ENCODE measurements around the gene GZMM. TPM values are rescaled to one million over a fixed set of nuclear protein-coding genes. Genes with fewer than 3 reads are reported as not detected.

The GZMM gene
- total RNA-seq, 2 donors from 2014 or later = 23.5 to 31.0 TPM

GRCh38 chr19:506404-507285 lies 37.2 kb upstream of the GZMM start:
- ATAC-seq (replicated peaks in 1 of 2) (peak; percentile 75 to 77), DNase-seq (peak; percentile 94)
- no peaks in the 10 kb centered on the region for H3K9me3 Mint-ChIP-seq
- no peaks in the 10 kb centered on the region for H3K27me3 Mint-ChIP-seq (ENCODE audit: low read depth)
- peak overlapping the region; percentile 100 for H3K27ac Mint-ChIP-seq
- peak overlapping the region; percentile 90 to 94 for H3K4me3 Mint-ChIP-seq
- no peaks in the 10 kb centered on the region for H3K36me3 Mint-ChIP-seq (ENCODE audit: insufficient read depth in 2 of 2)
- peaks cover 53% of the 10 kb centered on the region for H3K4me1 Mint-ChIP-seq (ENCODE audit: low read depth)

GRCh38 chr19:507286-508203 lies 36.3 kb upstream of the GZMM start, which contains the start of gene TPGS1:
Gene TPGS1, plus strand, starts transcription at chr19:507497. Its CDS starts 10 bp downstream, at chr19:507507.
- H3K27me3 Mint-ChIP-seq (ENCODE audit: low read depth) = no peaks in the 10 kb centered on the region
- H3K9me3 Mint-ChIP-seq = no peaks in the 10 kb centered on the region
- peaks cover 56% of the 10 kb centered on the region for H3K4me1 Mint-ChIP-seq (ENCODE audit: low read depth)
- H3K36me3 Mint-ChIP-seq (ENCODE audit: insufficient read depth in 2 of 2) = no peaks in the 10 kb centered on the region
- peak within 1 kb of the TSS; percentile 100 for H3K27ac Mint-ChIP-seq
- ATAC-seq (replicated peaks in 1 of 2) = peak; percentile 58 to 66
- DNase-seq = peak; percentile 90 to 91
- H3K4me3 Mint-ChIP-seq = peak within 1 kb of the TSS; percentile 90 to 94

- no peak for ATAC-seq (replicated peaks in 1 of 2)
- H3K4me3 Mint-ChIP-seq = peak overlapping the region; percentile 90 to 94
- no peaks in the 10 kb centered on the region for H3K36me3 Mint-ChIP-seq (ENCODE audit: insufficient read depth in 2 of 2)
- H3K27ac Mint-ChIP-seq = peak overlapping the region; percentile 37
- H3K27me3 Mint-ChIP-seq (ENCODE audit: low read depth) = no peaks in the 10 kb centered on the region
- peaks cover 53% of the 10 kb centered on the region for H3K4me1 Mint-ChIP-seq (ENCODE audit: low read depth)
- H3K9me3 Mint-ChIP-seq = no peaks in the 10 kb centered on the region
- no peak for DNase-seq
Measured at GRCh38 chr19:508204-509150, 35.4 kb upstream of the GZMM start.

GRCh38 chr19:510606-511100 lies 33.2 kb upstream of the GZMM start:
- Mint-ChIP-seq H3K9me3 (no peaks in the 10 kb centered on the region), H3K27me3 (ENCODE audit: low read depth) (no peaks in the 10 kb centered on the region), H3K27ac (peak overlapping the region; percentile 93), H3K36me3 (ENCODE audit: insufficient read depth in 2 of 2) (no peaks in the 10 kb centered on the region), H3K4me1 (ENCODE audit: low read depth) (peaks cover 49% of the 10 kb centered on the region), H3K4me3 (peak overlapping the region; percentile 91 to 93)
- peak; percentile 54 to 59 for ATAC-seq (replicated peaks in 1 of 2)
- peak; percentile 95 to 97 for DNase-seq

GRCh38 chr19:511101-511851 lies 32.6 kb upstream of the GZMM start:
- H3K9me3 Mint-ChIP-seq = no peaks in the 10 kb centered on the region
- DNase-seq (peak; percentile 78 to 80), ATAC-seq (replicated peaks in 1 of 2) (peak; percentile 43 to 53)
- peak overlapping the region; percentile 91 to 93 for H3K4me3 Mint-ChIP-seq
- peak overlapping the region; percentile 93 for H3K27ac Mint-ChIP-seq
- no peaks in the 10 kb centered on the region for H3K27me3 Mint-ChIP-seq (ENCODE audit: low read depth)
- no peaks in the 10 kb centered on the region for H3K36me3 Mint-ChIP-seq (ENCODE audit: insufficient read depth in 2 of 2)
- peaks cover 45% of the 10 kb centered on the region for H3K4me1 Mint-ChIP-seq (ENCODE audit: low read depth)

- Mint-ChIP-seq H3K4me1 (ENCODE audit: low read depth) (peaks cover 47% of the 10 kb centered on the region), H3K27ac (no peak overlapping the region), H3K36me3 (ENCODE audit: insufficient read depth in 2 of 2) (no peaks in the 10 kb centered on the region), H3K27me3 (ENCODE audit: low read depth) (no peaks in the 10 kb centered on the region), H3K9me3 (no peaks in the 10 kb centered on the region), H3K4me3 (no peak overlapping the region)
- DNase-seq (no peak), ATAC-seq (replicated peaks in 1 of 2) (no peak)
Measured at GRCh38 chr19:512547-513365, 31.1 kb upstream of the GZMM start.

GRCh38 chr19:513368-514165 lies 30.3 kb upstream of the GZMM start:
- no peak for DNase-seq
- Mint-ChIP-seq H3K4me1 (ENCODE audit: low read depth) (peaks cover 39% of the 10 kb centered on the region), H3K4me3 (no peak overlapping the region), H3K27me3 (ENCODE audit: low read depth) (no peaks in the 10 kb centered on the region), H3K9me3 (no peaks in the 10 kb centered on the region), H3K27ac (no peak overlapping the region), H3K36me3 (ENCODE audit: insufficient read depth in 2 of 2) (no peaks in the 10 kb centered on the region)
- no peak for ATAC-seq (replicated peaks in 1 of 2)

GRCh38 chr19:514166-514663 lies 29.6 kb upstream of the GZMM start:
- H3K36me3 Mint-ChIP-seq (ENCODE audit: insufficient read depth in 2 of 2) = no peaks in the 10 kb centered on the region
- peaks cover 32% of the 10 kb centered on the region for H3K4me1 Mint-ChIP-seq (ENCODE audit: low read depth)
- ATAC-seq (replicated peaks in 1 of 2) (no peak), DNase-seq (no peak)
- no peak overlapping the region for H3K27ac Mint-ChIP-seq
- H3K27me3 Mint-ChIP-seq (ENCODE audit: low read depth) = no peaks in the 10 kb centered on the region
- no peaks in the 10 kb centered on the region for H3K9me3 Mint-ChIP-seq
- H3K4me3 Mint-ChIP-seq = no peak overlapping the region

GRCh38 chr19:517721-518597 lies 25.9 kb upstream of the GZMM start:
- Mint-ChIP-seq H3K27ac (no peak overlapping the region), H3K9me3 (no peaks in the 10 kb centered on the region), H3K36me3 (ENCODE audit: insufficient read depth in 2 of 2) (no peaks in the 10 kb centered on the region), H3K4me1 (ENCODE audit: low read depth) (peaks cover 5% of the 10 kb centered on the region), H3K27me3 (ENCODE audit: low read depth) (no peaks in the 10 kb centered on the region), H3K4me3 (no peak overlapping the region)
- no peak for DNase-seq
- peak in 1 of 2 donors; percentile 13 for ATAC-seq (replicated peaks in 1 of 2)
